ENCODE measurements around the gene FAAP100. TPM values are rescaled to one million over a fixed set of nuclear protein-coding genes. Genes with fewer than 3 reads are reported as not detected.
"Not testable (repeated sequence)": the region's sequence is repeated elsewhere in the genome, so short reads cannot be mapped to it uniquely, and the experiment has no call there.

Gene FAAP100
- total RNA-seq, 1 donor from 2014 or later, result 37.2 TPM

- Mint-ChIP-seq H3K4me1 (no peaks in the 10 kb centered on the region), H3K9me3 (no peaks in the 10 kb centered on the region), H3K27ac (no peak overlapping the region), H3K36me3 (peaks cover 3% of the 10 kb centered on the region), H3K4me3 (no peak overlapping the region), H3K27me3 (ENCODE audit: low read depth) (peaks cover 31% of the 10 kb centered on the region)
- no peak for DNase-seq (ENCODE audit: low spot score in 2 of 2, unreplicated experiment in 2 of 2)
- no peak for TF ChIP-seq CTCF (IDR thresholded peaks at IDR 0.05; ENCODE audit: unreplicated experiment)
Measured at GRCh38 chr17:81535480-81536298, 16.5 kb downstream of the FAAP100 start.

GRCh38 chr17:81535007-81535328 is 17.2 kb downstream of the FAAP100 start:
- H3K4me1 Mint-ChIP-seq, result no peaks in the 10 kb centered on the region
- peaks cover 31% of the 10 kb centered on the region for H3K27me3 Mint-ChIP-seq (ENCODE audit: low read depth)
- H3K4me3 Mint-ChIP-seq, result no peak overlapping the region
- DNase-seq (ENCODE audit: low spot score in 2 of 2, unreplicated experiment in 2 of 2), result no peak
- TF ChIP-seq CTCF (IDR thresholded peaks at IDR 0.05; ENCODE audit: unreplicated experiment), result no peak
- H3K36me3 Mint-ChIP-seq, result peaks cover 3% of the 10 kb centered on the region
- H3K9me3 Mint-ChIP-seq, result no peaks in the 10 kb centered on the region
- no peak overlapping the region for H3K27ac Mint-ChIP-seq

GRCh38 chr17:81534157-81535006 is 17.8 kb downstream of the FAAP100 start:
- Mint-ChIP-seq H3K36me3 (peaks cover 3% of the 10 kb centered on the region), H3K4me3 (no peak overlapping the region), H3K9me3 (no peaks in the 10 kb centered on the region), H3K27me3 (ENCODE audit: low read depth) (peaks cover 31% of the 10 kb centered on the region), H3K4me1 (no peaks in the 10 kb centered on the region), H3K27ac (no peak overlapping the region)
- no peak for DNase-seq (ENCODE audit: low spot score in 2 of 2, unreplicated experiment in 2 of 2)
- TF ChIP-seq CTCF (IDR thresholded peaks at IDR 0.05; ENCODE audit: unreplicated experiment), result no peak

GRCh38 chr17:81533339-81534141 is 18.6 kb downstream of the FAAP100 start:
- H3K27me3 Mint-ChIP-seq (ENCODE audit: low read depth), result peaks cover 31% of the 10 kb centered on the region
- H3K36me3 Mint-ChIP-seq, result peaks cover 3% of the 10 kb centered on the region
- no peak for DNase-seq (ENCODE audit: low spot score in 2 of 2, unreplicated experiment in 2 of 2)
- no peak for TF ChIP-seq CTCF (IDR thresholded peaks at IDR 0.05; ENCODE audit: unreplicated experiment)
- H3K4me1 Mint-ChIP-seq, result no peaks in the 10 kb centered on the region
- H3K27ac Mint-ChIP-seq, result no peak overlapping the region
- no peaks in the 10 kb centered on the region for H3K9me3 Mint-ChIP-seq
- H3K4me3 Mint-ChIP-seq, result no peak overlapping the region

- Mint-ChIP-seq H3K9me3 (no peaks in the 10 kb centered on the region), H3K36me3 (no peaks in the 10 kb centered on the region), H3K4me1 (no peaks in the 10 kb centered on the region), H3K27ac (no peak overlapping the region), H3K27me3 (ENCODE audit: low read depth) (peaks cover 25% of the 10 kb centered on the region), H3K4me3 (no peak overlapping the region)
- no peak for TF ChIP-seq CTCF (IDR thresholded peaks at IDR 0.05; ENCODE audit: unreplicated experiment)
- DNase-seq (ENCODE audit: low spot score in 2 of 2, unreplicated experiment in 2 of 2), result no peak
Measured at GRCh38 chr17:81532490-81533287, 19.5 kb downstream of the FAAP100 start.

GRCh38 chr17:81531998-81532404 is 20.2 kb downstream of the FAAP100 start:
- not testable (repeated sequence) for H3K27ac Mint-ChIP-seq; H3K4me1 Mint-ChIP-seq; DNase-seq (ENCODE audit: low spot score in 2 of 2, unreplicated experiment in 2 of 2); H3K9me3 Mint-ChIP-seq; H3K36me3 Mint-ChIP-seq; H3K4me3 Mint-ChIP-seq
- H3K27me3 Mint-ChIP-seq (ENCODE audit: low read depth), result peaks cover 19% of the 10 kb centered on the region

GRCh38 chr17:81531013-81531412 is 21.1 kb downstream of the FAAP100 start:
- H3K36me3 Mint-ChIP-seq; H3K4me3 Mint-ChIP-seq; H3K9me3 Mint-ChIP-seq; H3K4me1 Mint-ChIP-seq; H3K27ac Mint-ChIP-seq; DNase-seq (ENCODE audit: low spot score in 2 of 2, unreplicated experiment in 2 of 2): not testable (repeated sequence)
- peaks cover 13% of the 10 kb centered on the region for H3K27me3 Mint-ChIP-seq (ENCODE audit: low read depth)
